Epithelial cell of esophagus (primary cell): Measurements from ENCODE around the gene BDNF.
"Not testable (repeated sequence)": the region's sequence is repeated elsewhere in the genome, so short reads cannot be mapped to it uniquely, and the experiment has no call there.

ENCODE experiments used
- DNase-seq: peaks from one replicate; pipeline ENCODE4 v3.0.0; 2010; ENCODE audit warnings: low read depth
- H3K4me3 ChIP-seq: 2 replicates; pipeline ENCODE4 v1.5.1; 2011; ENCODE audit warnings: mild to moderate bottlenecking, low read length, control low read depth
- TF ChIP-seq, protein P1 (sequence below): IDR thresholded peaks from 2 replicates; pipeline ENCODE4 v1.5.1; 2011; ENCODE audit warnings: low read depth, mild to moderate bottlenecking, low read length, control low read depth, inconsistent platforms; ENCODE audit not compliant: insufficient read depth; ENCODE audit errors: missing control alignments

Gene BDNF

DNA sequence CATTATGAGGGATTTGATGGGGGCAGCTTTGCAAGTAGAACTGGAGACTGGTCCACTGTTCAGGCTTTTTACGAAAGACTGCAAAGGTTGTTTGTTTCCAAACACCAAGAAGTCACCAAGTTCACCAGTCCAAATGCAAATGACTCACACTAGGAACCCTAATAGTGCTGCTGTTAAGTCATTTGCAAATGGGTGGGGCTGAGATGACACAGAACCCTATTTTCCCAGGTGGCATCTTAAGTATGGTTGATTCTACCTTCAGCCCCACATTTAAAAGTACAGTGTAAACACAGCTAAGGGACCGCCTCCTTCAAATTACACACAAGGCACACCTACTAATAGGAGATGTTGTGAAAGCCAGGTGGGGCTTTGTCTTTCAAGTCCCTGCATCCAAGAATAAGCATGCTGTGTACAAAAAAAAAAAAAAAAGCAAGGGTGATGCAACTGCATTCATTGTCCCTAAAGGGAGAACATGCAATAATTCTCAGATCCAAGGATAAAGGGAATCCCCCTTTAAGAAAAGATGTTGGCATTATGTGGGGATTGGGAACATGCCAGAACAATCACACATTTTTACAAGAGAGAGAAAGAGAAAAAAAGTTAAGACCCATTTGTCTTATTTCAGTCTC lies 27.3 kb downstream of the BDNF start:
- DNase-seq, result peak; percentile 97
- TF ChIP-seq, protein P1, sequence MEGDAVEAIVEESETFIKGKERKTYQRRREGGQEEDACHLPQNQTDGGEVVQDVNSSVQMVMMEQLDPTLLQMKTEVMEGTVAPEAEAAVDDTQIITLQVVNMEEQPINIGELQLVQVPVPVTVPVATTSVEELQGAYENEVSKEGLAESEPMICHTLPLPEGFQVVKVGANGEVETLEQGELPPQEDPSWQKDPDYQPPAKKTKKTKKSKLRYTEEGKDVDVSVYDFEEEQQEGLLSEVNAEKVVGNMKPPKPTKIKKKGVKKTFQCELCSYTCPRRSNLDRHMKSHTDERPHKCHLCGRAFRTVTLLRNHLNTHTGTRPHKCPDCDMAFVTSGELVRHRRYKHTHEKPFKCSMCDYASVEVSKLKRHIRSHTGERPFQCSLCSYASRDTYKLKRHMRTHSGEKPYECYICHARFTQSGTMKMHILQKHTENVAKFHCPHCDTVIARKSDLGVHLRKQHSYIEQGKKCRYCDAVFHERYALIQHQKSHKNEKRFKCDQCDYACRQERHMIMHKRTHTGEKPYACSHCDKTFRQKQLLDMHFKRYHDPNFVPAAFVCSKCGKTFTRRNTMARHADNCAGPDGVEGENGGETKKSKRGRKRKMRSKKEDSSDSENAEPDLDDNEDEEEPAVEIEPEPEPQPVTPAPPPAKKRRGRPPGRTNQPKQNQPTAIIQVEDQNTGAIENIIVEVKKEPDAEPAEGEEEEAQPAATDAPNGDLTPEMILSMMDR, result no peak
- peak overlapping the region; percentile 41 for H3K4me3 ChIP-seq

DNA sequence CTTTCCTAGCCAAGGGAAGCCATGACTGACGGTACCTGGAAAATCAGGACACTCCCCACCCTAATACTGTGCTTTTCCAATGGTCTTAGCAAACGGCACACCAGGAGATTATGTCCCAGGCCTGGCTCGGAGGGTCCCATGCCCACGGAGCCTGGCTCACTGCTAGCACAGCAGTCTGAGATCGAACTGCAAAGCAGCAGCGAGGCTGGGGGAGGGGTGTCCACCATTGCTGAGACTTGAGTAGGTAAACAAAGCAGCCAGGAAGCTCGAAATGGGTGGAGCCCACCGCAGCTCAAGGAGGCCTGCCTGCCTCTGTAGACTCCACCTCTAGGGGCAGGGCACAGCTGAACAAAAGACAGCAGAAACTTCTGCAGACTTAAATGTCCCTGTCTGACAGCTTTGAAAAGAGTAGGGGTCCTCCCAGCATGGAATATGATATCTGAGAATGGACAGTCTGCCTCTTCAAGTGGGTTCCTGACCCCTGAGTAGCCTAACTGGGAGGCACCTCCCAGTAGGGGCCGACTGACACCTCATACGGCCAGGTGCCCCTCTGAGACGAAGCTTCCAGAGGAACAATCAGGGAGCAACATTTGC lies 34.6 kb downstream of the BDNF start:
- not testable (repeated sequence) for DNase-seq, H3K4me3 ChIP-seq

DNA sequence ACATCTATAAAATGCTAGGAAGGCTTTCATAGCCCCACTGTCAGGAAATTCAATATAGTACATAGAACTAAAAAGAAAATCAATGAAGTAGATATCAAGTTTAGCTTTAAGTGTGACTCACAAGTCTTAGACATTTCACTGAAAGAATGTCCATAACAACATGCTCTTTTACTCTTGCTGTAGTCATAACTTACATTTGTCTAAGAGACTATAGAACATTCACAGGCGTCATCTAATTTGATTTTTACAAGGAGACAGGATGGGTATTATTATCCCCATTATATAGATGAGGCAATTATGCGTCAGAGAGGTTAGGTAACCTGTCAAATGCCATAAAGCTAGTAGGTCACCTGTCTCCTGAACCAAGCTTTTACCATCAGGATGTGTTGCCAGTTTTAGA lies 36.9 kb downstream of the BDNF start:
- TF ChIP-seq, protein P1, result no peak
- DNase-seq, result no peak
- no peak overlapping the region for H3K4me3 ChIP-seq

DNA sequence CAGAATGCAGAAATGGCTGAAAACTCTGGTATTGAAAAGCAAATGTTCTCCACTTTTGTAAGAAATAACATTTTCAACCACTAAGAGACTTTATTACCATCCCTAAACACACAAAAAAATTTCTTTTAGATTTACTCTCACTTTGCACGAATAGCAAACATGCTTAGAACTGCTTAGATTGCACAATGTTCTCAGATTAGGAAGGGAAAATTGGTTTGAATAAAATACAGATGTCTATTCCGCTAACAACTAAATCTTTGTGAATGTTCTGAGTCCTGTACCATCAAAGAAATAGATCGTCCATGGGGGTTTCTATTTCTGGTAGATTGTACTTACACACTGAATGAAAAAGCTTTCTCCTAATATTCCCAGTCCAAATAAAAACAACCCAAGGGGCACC lies 40.1 kb downstream of the BDNF start:
- H3K4me3 ChIP-seq, result no peak overlapping the region
- TF ChIP-seq, protein P1, result no peak
- no peak for DNase-seq

DNA sequence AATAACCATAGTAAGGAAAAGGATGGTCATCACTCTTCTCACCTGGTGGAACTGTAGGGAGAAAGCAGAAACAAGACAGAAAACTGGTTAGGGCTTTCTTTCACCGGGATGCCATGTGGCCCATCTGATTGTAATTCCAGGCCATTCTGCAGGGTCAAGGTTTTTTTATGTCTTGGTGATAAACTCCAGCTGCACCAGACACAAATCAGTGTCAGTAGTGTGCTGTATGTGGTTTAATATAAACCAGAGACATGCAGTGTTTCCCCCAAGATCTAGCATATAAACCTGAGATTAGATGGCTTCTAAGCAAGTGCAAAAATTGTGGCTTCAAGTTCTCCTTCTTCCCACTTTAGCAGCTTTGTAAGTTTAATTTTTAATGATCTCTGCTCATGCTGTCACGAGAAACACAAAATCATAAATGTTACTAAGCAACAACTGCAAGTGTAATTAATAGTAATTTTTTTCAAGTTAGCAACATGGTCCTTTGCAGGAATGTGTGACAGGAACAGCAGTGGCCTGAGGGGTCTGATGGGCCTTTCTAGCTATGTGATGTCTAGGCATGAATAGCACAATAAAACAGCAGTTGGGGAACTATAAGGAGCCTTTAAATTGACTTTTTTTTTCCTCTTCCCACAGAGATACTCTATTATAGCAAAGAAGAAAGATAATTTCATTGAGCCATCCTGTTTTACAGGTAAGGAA lies 41.6 kb downstream of the BDNF start:
- no peak for DNase-seq
- TF ChIP-seq, protein P1, result no peak

DNA sequence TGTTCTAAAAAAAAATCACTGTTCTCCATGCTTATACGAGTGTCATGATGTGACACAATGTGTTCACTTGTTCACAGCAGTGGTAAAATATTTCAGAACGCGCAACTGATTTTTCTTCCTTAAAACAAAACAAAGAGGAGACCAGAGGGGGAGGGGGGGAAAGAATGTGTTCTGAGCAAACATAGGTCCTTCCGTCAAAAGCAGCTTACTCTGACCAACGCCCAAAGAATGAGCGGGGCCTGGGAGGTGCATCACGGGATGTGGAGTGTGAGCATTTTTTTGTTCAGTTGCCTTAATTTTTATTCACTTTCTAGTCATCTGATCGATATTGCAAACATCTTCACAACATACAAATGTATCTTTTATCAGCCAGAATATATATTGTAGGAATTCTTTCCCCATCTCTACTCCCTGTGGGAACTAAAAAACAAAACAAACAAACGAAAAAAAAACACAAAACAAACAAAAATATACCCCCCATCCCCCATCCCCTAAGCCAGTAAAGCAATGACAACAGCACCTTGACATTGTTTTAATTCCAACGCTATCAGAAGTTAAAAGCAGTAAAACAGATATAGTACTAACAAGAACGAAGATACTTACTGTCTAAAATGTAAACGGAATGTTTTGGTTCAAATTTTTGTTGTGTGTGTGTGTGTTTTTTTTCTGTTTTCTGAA lies 43.3 kb downstream of the BDNF start:
- TF ChIP-seq, protein P1, result no peak
- H3K4me3 ChIP-seq, result no peak overlapping the region
- peak; percentile 27 for DNase-seq

More for the DNA sequence above, 41.6 kb downstream of the BDNF start:
- H3K4me3 ChIP-seq, result no peak overlapping the region

DNA sequence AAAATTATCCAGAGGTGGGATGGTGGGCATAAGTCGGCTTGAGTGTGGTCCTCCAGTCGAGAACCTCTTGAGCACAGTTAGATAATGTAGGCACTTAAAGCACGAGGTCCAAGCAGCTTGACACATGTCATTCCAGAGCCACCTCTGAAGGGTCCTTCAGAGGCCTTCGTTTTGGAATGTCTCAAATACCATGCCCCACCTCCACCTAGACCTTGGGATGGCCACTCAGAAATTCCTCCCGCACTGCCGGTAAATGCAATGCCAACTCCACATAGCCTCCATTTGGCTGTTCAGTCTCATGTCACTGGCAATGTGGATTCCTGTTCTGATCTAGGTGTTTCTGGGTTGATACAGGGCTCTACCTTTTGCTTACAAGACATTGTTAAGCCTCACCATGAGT lies 43.9 kb downstream of the BDNF start:
- DNase-seq, result no peak
- no peak overlapping the region for H3K4me3 ChIP-seq
- TF ChIP-seq, protein P1, result no peak
